ENCODE measurements around the gene ARHGEF38.
A peak's percentile ranks its signal among the peaks of the same experiment; 100 is the strongest.
"Not testable (repeated sequence)": the region's sequence is repeated elsewhere in the genome, so short reads cannot be mapped to it uniquely, and the experiment has no call there.

ARHGEF38 gene

DNA sequence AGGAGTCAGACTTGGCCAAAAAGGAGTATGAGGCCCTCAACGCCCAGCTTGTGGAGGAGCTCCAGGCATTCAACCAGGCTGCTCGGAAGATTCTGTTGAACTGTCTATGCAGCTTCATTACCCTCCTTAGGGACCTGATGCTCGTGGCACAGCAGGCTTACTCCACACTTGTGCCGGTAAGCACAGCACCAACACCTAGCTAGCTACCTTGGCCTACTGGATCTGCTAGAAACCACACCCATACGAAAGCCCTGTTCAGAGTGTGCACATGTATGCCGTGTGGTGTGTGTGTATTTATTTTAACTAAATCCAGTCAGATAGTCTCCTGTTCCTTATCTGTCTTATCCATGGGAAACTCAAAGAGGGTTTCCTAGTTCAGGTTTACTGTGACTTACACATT is 106.8 kb downstream of the ARHGEF38 start:
- no peak for DNase-seq

DNA sequence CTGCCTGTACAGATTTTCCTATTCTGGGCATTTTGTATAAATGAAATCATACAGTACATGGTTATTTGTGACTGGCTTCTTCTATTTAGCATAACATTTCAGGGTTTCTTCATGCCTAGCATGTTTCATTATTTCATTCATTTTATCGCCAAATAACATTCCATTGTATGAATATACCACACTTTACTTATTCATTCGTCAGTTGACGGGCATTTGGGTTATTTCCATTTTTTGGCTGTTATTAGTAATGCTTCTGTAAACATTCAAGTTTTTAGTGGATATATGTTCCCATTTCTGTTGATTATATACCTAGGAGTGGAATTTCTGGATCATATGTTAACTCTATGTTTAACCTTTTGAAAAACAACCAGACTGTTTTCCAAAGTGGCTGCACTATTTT is 108.6 kb downstream of the ARHGEF38 start:
- DNase-seq = no peak

DNA sequence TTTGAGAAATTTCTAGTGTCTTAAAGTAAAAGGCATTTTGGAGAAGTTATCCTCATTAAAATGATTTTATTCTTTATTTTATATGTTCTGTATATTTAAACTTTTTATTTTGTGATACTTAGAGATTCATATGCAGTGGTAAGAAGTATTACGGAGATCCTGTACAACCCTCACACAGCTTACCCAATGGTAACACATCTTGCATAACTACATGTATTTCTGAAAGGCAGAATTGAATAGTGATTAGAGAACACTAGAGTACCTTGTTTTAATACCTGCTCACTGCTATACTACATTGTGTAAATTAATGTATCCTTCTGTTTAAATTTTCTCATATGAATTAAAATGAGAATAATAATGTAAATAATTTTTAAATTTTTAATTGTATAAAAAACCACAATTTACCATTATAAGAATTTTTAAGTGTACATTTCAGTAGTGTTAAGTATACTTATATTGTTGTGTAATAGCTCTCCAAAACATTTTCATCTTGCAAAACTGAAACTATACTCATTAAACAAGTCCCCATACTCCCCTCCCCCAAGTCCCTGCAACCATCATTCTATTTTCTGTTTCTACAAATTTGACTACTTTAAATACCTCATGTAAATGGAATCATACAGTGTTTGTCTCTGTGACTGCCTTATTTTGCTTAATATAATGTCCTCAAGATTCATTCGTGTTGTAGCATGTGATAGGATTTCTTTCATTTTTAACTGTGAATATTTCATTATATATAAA is 110.7 kb downstream of the ARHGEF38 start:
- no peak for DNase-seq

DNA sequence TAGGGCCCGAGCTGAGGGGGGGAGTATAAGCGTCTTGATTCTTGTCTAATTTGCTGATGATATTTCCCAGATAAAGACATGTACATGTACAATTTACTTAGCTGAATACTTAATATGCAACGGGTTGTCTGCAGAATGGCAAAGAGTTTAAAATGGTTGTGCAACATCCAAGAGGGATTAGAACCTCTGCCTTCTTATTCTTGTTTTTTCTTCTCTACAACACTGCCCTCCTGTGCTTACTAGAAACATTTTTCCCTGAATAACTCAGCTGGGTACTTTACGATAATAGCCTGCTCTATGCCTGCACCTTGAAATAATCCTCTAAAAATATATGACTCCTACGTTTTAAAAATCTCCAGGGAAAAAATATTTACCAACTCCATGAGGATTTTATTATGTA is 114.3 kb downstream of the ARHGEF38 start:
- DNase-seq = peak in 1 of 2 experiments; percentile 1

DNA sequence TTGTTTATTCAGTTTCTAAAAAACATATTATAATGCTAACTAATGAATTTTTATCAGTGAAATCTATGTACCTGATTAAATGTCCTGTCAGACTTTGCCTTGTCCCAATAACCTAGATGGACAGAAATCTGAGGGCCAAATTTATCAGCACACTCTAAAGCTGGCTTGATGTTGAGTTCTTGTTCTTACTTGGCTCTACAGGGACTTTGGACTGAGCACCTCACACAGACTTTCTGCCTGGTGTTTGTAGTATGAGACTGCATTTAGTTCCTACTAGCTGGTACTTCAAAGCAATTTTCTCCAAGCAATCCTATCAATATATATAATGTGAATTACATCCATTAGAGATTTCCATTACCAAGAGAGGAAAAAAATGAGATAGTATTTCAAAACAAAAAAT is 118.3 kb downstream of the ARHGEF38 start:
- DNase-seq = no peak

DNA sequence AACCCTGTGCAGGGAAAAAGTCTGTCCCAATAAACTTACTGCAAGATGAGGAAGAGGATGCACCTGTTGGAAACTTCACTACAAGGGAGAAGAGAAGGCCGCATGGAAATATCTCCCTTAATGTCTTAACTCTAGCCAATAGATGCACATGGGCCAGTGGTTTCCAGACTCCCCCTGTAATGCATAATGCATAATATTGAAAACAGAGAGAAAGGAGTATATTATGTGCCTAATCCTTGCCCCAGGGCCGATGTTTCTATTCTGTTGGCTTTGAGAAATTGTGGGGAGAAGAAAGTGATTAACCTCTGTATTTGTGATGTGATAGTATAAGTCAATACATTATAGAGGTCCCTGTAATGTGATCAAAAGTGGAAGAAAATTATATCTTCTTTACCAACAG is 118.9 kb downstream of the ARHGEF38 start:
- no peak for DNase-seq

DNA sequence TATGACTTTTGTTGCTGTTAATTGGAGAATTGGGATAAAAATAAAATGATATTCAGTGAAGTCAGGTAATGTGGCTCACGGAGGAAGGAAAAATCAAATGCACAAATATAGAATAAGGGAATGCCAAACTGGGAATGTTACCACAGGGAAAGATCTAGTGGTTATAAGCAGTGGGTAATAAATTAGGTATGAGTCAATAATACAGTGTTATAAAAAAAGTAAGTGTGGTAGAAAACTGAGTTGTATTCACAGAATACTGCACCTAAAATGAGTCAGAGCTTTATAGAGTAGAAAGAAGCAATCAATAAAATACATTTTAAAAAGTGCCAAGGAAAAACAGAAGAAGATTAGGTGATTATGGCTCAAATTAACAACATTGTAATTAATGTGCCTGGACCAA is 121.6 kb downstream of the ARHGEF38 start:
- no peak for DNase-seq

DNA sequence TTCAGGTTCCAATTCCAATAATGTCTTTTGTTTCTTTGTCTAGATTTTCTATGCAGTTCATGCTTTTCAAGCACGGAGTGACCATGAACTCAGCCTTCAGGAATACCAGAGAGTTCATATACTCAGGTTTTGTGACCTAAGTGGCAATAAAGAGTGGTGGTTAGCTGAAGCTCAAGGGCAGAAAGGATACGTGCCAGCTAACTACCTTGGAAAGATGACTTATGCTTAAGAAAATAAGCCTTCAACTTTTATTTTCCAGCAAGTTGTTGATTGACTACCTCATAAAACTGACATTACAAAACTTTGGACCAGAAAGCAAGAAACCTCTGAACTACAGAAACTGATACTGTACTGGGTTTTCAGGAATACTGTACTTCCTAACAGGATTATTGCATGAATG is 125.3 kb downstream of the ARHGEF38 start:
- no peak for DNase-seq

DNA sequence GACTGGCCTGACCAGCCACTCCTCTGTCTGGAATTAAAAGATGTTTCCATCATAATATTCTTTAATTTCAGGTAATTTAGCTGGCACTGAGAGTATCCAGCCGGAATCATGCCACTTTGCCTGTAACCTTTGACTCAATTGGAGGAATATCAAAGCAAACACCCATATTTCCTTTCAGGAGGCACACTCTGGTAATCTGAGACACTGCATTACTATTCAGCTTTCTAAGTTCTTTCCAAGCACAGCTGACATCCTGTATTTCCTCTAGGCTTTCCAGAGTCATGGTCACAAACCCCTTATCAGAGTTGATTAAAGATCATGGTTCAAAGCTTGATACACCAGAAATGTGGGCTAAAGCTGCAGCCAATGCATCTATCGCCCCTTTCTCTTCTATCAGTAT is 126.8 kb downstream of the ARHGEF38 start:
- no peak for DNase-seq

DNA sequence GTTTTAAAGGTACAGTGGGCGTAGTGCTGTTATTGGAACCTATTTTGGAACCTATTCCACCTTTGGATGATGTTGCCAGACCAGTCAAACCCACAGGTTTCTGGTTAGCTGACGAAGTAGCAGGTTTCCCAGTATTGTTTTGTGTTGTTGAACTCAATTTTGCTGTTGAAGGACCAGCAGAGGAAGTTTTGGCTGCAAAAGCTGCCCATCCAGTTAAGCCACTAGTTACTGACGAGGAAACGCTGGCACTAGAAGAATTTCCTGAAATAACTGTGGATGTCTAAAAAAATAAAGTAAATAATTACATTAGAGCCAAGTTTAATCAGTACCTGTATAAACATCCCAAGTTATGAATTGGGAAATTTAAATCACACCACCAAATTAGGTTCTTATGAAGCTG is 130.6 kb downstream of the ARHGEF38 start:
- no peak for DNase-seq

DNA sequence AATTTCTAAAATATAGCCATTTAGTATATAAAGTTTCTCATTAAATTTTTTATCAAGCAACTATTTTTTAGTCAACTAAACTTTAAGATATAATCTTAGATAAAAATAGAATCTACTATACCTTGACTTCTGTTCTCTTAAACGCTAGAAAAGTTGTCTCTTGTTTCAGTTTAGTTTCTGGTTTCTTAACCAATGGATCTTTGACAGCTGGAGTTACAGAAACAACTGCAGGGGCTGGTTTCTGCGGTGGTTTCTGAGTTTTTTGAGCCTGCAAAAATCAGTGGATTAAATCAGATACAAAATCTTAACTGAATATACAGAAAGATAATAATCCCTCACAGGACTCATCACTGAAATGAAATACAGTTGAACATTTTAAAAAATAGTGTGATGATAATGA is 134.2 kb downstream of the ARHGEF38 start:
- no peak for DNase-seq

DNA sequence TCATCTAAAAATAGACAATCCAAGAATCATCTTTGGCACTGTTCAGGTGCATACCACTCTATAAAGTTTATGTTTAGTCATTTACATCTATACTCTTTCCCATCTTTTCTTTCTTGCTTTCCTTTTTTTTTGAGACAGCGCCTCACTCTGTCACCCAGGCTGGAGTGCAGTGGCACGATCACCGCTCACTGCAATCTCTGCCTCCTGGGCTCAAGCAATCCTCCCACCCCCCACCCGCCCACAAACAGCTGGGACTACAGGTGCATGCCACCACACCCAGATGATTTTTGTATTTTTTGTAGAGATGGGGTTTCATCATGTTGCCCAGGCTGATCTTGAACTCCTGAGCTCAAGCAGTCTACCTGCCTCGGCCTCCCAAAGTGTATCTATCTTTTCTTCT is 142.4 kb downstream of the ARHGEF38 start:
- not testable (repeated sequence) for DNase-seq

DNA sequence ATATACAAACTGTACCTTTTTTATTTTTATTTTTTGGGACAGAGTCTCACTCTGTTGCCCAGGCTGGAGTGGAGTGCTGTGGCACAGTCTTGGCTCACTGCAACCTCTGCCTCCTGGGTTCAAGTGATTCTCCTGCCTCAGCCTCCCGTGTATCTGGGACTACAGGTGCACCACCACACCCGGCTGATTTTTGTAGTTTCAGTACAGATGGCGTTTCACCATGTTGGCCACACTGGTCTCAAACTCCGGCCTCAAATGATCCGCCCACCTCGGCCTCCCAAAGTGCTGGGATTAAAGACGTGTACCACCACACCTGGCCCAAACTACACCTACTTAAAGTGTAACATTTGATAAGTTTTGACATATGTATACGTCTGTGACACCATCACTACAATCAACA is 143.4 kb downstream of the ARHGEF38 start:
- DNase-seq = not testable (repeated sequence)

DNA sequence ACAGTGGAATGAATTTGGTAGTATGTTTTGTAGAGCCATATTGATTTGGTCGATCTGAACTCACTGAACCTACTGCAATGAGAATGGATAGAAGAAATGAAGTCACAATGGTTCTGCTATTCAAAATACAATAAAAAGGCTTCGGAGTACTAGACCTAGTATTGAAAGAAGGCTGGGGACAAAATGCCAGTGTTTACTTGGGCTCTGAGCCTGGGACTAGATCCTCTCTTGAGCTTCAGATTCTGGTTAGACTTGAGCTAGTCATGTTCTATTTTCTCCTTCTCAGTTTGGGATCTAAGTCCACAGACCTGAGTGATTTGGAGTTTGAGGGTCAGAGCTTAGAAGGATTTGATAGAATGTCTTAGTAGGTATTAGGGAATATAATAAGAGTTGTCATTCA is 146.2 kb downstream of the ARHGEF38 start:
- DNase-seq = no peak

DNA sequence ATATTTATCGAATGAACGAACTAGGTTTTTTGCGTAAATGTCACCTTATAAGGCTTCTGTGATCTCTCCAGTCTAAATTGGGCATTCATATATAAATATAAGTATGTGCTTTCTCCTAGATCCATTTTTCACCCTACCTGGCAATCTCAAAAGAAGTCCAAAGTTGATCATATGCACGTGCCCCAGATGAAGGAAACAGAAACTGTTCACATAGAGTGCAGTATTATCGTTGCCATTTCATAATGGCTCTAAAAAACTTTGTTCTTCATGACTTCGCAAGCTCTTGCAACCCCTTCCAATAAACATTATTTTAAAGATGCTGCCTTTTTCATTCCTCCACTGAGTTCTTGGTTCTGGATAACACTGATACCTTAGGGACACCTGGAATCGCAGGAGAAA is 155.4 kb downstream of the ARHGEF38 start:
- no peak for DNase-seq

DNA sequence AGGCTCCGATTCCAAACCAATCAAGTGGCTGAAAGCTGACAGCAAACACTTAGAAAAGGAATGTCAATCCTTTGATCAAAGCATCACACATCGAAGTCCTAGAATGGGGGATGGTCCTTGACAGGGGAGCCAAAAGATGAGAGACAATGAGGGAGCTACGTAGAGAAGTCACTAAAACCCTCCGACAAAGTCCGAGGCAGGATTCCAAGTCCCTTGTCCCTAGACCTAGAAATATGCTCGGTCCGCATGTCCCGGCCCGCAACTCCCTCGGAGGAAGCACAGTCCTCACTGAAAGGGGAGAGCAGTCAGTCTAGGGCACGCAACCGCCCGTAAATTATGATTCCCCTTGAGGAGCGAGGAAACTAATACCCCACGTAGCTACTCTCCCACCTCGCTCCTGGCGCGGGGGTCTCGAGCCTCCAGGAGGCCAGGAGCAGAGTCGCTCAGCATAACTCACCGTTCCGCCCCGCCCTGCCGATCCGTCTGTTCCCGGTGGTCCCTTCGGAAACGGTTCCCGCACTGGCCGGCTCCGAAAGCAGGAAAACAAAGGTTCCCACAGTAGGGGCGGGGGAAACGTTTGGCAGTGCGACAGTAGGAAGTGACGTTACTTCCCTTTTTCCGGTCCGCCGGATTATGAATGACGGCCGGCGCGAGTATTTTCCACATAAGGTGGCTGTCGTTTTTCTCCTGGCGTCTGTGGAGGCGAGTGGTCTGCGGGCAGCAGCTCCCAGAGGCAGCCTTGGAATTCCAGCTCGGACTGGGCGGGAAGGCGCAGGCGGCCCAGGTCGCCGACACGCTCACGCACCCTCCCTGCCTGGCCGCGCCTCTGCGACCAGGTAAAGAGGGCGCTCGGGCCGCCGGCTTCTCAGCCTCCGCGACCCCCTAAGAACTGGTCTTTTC is 156.0 kb downstream of the ARHGEF38 start, which contains the start of the genes GSTCD and INTS12:
TSS of gene GSTCD (plus strand) at position 604 of the 900 bp plus-strand sequence. CDS start 8,830 bp downstream, outside the sequence.
TSS of gene INTS12 (minus strand) at position 509 of the 900 bp plus-strand sequence. CDS start 8,684 bp downstream, outside the sequence.
- peak; percentile 77 to 88 for DNase-seq

DNA sequence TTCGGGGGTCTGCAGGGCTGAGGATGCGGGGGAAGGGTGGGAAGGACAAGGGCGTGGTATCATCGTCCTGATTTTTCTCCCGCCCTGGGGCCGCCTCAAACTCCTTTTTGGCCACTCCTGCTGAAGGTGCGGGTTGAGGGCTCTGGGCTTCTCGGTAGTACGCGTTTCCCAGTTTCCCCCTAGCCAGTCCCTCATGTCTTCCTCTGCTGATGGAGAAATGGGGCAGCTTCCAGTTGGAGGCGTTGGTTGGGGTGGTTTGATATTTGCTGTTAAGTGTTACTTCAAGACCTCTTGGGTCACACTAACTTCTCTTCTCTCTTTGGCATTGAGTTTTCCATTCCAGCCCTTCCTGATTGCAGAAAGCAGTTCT is 156.6 kb downstream of the ARHGEF38 start:
- no peak for DNase-seq

DNA sequence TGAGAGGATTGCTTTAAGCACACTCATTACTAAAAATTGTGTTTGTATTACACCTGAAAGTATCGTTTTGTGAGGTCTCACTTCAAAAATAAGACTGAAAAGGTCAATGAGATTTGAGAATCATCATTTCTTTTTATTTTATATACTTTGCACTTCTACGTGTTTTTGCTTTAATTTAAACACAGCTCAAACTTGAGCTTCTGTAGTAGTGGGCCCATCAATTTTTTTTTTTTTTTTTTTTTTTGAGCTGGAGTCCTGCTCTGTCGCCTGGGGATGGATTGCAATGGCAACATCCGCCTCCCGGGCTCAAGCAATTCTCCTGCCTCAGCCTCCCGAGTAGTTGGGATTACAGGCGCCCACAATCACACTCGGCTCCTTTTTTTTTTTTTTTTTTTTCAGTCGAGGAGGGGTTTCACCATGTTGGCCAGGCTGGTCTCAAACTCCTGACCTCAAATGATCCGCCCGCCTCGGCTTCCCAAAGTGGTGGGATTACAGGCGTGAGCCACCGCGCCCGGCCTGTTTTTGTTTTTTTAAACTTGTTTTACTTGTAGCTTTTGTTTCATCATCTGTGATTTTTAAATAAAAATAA is 157.7 kb downstream of the ARHGEF38 start:
- no peak for DNase-seq

DNA sequence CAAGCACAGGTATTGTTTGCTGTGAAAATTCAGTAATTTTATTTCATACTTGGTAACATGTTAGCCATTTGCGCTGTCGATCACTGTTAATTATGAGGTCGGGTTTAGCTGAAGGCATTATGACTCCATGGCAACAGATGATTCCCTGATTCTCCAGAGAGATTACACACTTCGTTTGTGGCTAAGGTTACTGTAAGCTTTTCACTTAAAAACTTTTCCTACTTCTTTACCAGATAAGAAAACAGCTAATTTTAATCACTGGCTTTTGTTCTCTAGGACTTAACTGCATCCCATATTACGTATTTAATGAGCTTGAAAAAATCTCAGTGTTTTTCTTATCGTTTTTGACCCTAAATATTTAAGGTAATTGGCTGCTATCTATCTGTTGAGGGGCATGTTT is 158.3 kb downstream of the ARHGEF38 start:
- no peak for DNase-seq

DNA sequence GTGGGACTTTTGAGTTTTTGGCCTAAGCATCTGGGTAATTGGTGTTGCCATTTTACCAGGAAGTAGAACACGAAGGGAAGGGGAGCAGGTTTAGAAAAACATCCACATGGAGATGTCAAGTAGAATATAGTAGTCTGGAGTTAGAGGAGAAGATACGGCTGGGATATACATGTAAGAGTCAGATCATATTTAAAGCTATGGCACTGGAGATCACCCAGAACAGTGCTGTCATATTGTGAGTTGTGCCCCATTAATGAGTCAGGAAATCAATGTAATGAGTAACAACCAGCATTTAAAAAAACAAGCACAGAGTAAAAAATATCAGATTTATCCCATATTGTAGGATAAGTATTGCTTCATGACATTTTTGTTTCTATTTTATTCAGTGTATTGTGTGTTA is 160.3 kb downstream of the ARHGEF38 start:
- DNase-seq = no peak

DNA sequence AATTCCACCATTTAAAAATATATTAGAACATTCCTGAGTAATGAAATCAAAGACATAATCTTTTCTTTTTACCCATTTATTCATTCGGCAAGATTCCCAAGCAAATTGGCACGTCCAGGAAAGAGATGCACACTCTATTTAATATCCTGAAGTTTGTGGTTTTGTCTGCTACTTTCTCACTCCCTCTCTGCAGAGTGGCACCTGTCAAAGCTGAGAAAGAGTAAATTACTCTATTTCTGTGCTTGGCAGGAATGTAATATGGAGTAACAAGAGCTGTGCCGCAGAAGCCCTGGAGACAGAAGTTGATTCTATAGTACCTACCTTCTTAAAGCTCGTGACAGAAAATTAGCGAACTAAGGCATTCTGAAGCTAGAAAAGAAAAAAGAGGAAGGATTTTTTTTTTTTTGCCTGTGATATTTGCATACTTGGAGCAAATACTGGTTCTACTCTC is 161.7 kb downstream of the ARHGEF38 start:
- no peak for DNase-seq

DNA sequence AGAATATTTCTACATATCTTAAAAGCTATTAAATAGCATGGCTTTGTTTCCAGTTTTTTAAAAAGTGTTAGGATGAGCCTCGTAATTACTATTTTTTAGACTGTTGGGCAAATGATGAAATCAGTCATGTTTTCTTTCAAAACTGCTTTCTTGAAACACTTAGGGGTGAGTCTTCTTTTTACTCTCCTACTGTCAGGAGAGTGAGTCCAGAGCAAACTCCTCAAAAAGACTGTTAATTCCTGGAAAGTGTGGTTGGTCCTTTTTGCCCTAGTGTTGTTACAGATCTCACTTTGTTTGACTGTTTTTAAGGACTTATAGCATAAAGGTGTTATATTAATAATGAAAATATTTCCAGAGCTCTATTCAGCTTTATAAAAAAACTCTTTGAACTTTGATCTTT is 162.5 kb downstream of the ARHGEF38 start:
- no peak for DNase-seq

DNA sequence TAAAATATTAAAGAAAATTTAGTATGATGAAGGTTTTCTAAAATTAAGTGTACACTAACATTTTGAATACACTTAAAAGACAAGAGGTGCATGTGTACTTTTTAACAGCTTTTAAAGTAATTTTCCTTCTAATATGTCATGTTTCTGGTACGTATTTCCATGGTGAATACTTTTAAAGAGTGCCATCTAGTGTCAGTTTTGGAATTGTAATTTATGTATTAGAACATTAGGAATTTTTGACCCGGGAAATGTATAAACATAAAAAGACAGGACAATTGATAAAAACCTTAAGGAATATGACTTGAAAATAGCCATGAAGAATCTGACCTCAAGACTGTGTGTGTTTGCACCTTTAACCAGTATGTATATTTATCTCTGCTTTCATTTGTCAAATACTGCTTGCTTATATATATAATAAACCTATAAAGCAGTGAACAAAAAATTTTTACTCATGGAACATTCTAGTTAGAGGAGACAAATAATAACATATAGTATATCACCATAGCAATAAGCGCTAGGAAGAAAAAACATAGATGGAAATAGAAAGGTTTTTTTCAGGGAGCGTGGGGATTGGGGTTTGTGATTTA is 163.4 kb downstream of the ARHGEF38 start:
- DNase-seq = no peak
